Natural killer cell (primary cell): ENCODE results near the gene UBA3. TPM values are rescaled to one million over a fixed set of nuclear protein-coding genes. Genes with fewer than 3 reads are reported as not detected.

ENCODE experiments used
- ATAC-seq, 3 donors: fragments of 150-1000 bp in 2 of 3; fragments of 200-7000 bp in 1 of 3; cut with Tn5 transposase; 1 replicate in 1 of 3; 2 replicates in 2 of 3; pipeline ENCODE4 v1.10.0; 2021; ENCODE audit warnings: mild to moderate bottlenecking in 2 of 3, moderate library complexity in 2 of 3
- DNase-seq, 2 donors: peaks; one replicate each; pipeline versions ENCODE4 v3.0.0 to v3.0.0-alpha.2; 2013 to 2021; ENCODE audit warnings: mixed read lengths in 1 of 2
- H3K27ac ChIP-seq: one replicate; pipeline ENCODE4 v1.5.1; 2013; ENCODE audit warnings: mild to moderate bottlenecking, low read length
- H3K27me3 ChIP-seq: one replicate; pipeline ENCODE4 v1.6.1; 2013; ENCODE audit warnings: low read length; ENCODE audit not compliant: control insufficient read depth, insufficient read depth
- H3K36me3 ChIP-seq: one replicate; pipeline ENCODE4 v1.6.1; 2013; ENCODE audit warnings: low read length; ENCODE audit not compliant: control insufficient read depth, insufficient read depth
- H3K4me1 ChIP-seq: one replicate; pipeline ENCODE4 v1.6.1; 2013; ENCODE audit warnings: low read length; ENCODE audit not compliant: control insufficient read depth, insufficient read depth
- H3K4me3 ChIP-seq: one replicate; pipeline ENCODE4 v1.5.1; 2013; ENCODE audit warnings: low read length
- H3K9me3 ChIP-seq: one replicate; pipeline ENCODE4 v1.6.1; 2013; ENCODE audit warnings: low read length; ENCODE audit not compliant: control insufficient read depth, insufficient read depth
- H3K27ac Mint-ChIP-seq, 2 donors: one replicate each; pipeline ENCODE4 v1.8.0; 2022; ENCODE audit warnings: mild to moderate bottlenecking in 2 of 2, mixed read lengths in 2 of 2, moderate library complexity in 1 of 2
- H3K27me3 Mint-ChIP-seq, 2 donors: one replicate each; pipeline ENCODE4 v1.8.0; 2022; ENCODE audit warnings: low read depth in 2 of 2, mixed read lengths in 2 of 2
- H3K36me3 Mint-ChIP-seq: one replicate; pipeline ENCODE4 v1.8.0; 2022; ENCODE audit warnings: mixed read lengths
- H3K4me1 Mint-ChIP-seq, 2 donors: one replicate each; pipeline ENCODE4 v1.8.0; 2022; ENCODE audit warnings: mixed read lengths in 2 of 2
- H3K4me3 Mint-ChIP-seq: one replicate; pipeline ENCODE4 v1.8.0; 2022; ENCODE audit warnings: mild to moderate bottlenecking, moderate library complexity, mixed read lengths
- H3K9me3 Mint-ChIP-seq, 2 donors: one replicate each; pipeline ENCODE4 v1.8.0; 2022; ENCODE audit warnings: mixed read lengths in 2 of 2
- CTCF ChIP-seq: fragments of 200-600 bp; IDR thresholded peaks from one replicate; pipeline ENCODE4 v1.8.0; 2022; ENCODE audit warnings: antibody characterized with exemption
- WGBS: methylation state at CpG from one replicate; pipeline ENCODE4 v1.1.7; 2013; ENCODE audit warnings: missing lambda C conversion rate; ENCODE audit not compliant: insufficient coverage; 5-methylcytosine and 5-hydroxymethylcytosine counted together
- intact Hi-C: fragments of 100-400 bp; cut with micrococcal nuclease; formaldehyde crosslinking; loops from one replicate; pipeline ENCODE4 v1.14.2; 2022
- total RNA-seq, 4 donors: library from RNA; stranded (reverse); fragments of 120-200 nt in 1 of 4; gene quantifications; one replicate each; pipeline versions ENCODE4 v1.2.3 to v1.2.4, GENCODE V29; 2013 to 2022

The UBA3 gene
- total RNA-seq, 3 donors from 2014 or later (not counting 1 experiment from before 2014, with no cell fraction given), result 72.0 to 87.7 (median 72.8) TPM

- H3K27me3 ChIP-seq, result no peaks in the 10 kb centered on the region
- H3K27ac ChIP-seq, result no peak overlapping the region
- H3K4me1 ChIP-seq, result no peaks in the 10 kb centered on the region
- no peak for TF ChIP-seq CTCF
- intact Hi-C loops, result no loop called here
- ATAC-seq, result no peak
- peaks cover 0 to 1% of the 10 kb centered on the region in 2 donors for H3K4me1 Mint-ChIP-seq
- no peaks in the 10 kb centered on the region for H3K36me3 Mint-ChIP-seq
- no peak overlapping the region for H3K4me3 Mint-ChIP-seq
- no peaks in the 10 kb centered on the region for H3K9me3 ChIP-seq
- 97% methylated on average over 3 of the region's 3 CpGs for WGBS
- DNase-seq, result no peak
- no peak overlapping the region for H3K27ac Mint-ChIP-seq
- no peak overlapping the region for H3K4me3 ChIP-seq
- H3K9me3 Mint-ChIP-seq, result no peaks in the 10 kb centered on the region
- H3K36me3 ChIP-seq, result no peaks in the 10 kb centered on the region
- H3K27me3 Mint-ChIP-seq, result peaks cover 9 to 14% of the 10 kb centered on the region in 2 donors
These were observed 46.1 kb upstream of the UBA3 start for GRCh38 chr3:69126216-69126615.

GRCh38 chr3:69122403-69122802, 42.2 kb upstream of the UBA3 start, which contains the start of gene LMOD3:
Gene LMOD3 (minus strand): TSS chr3:69122595. CDS start chr3:69122386, 209 bp downstream.
- no peak within 1 kb of the TSS for H3K4me3 Mint-ChIP-seq
- peaks cover 5 to 14% of the 10 kb centered on the region in 2 donors for H3K27me3 Mint-ChIP-seq
- WGBS, result 98% methylated on average over 3 of the region's 3 CpGs

GRCh38 chr3:69121950-69122349, 41.8 kb upstream of the UBA3 start:
- Histone ChIP-seq H3K4me1 (no peaks in the 10 kb centered on the region), H3K36me3 (no peaks in the 10 kb centered on the region), H3K27ac (no peak overlapping the region), H3K27me3 (no peaks in the 10 kb centered on the region), H3K9me3 (no peaks in the 10 kb centered on the region), H3K4me3 (no peak overlapping the region)
- H3K9me3 Mint-ChIP-seq, result no peaks in the 10 kb centered on the region
- TF ChIP-seq CTCF, result no peak
- no peak for ATAC-seq
- peaks cover 0 to 5% of the 10 kb centered on the region in 2 donors for H3K4me1 Mint-ChIP-seq
- no peak overlapping the region for H3K4me3 Mint-ChIP-seq
- H3K36me3 Mint-ChIP-seq, result no peaks in the 10 kb centered on the region
- H3K27ac Mint-ChIP-seq, result no peak overlapping the region
- DNase-seq, result no peak
- intact Hi-C loops, result loop anchor here (1.0 kb wide), 2 partner anchors 184 to 303 kb away; no protein-coding TSS in a partner anchor
- 69% methylated on average over 7 of the region's 8 CpGs for WGBS
- peaks cover 3 to 13% of the 10 kb centered on the region in 2 donors for H3K27me3 Mint-ChIP-seq

More at GRCh38 chr3:69122403-69122802, 42.2 kb upstream of the UBA3 start, which contains the start of gene LMOD3:
- Histone ChIP-seq H3K36me3 (no peaks in the 10 kb centered on the region), H3K4me1 (no peaks in the 10 kb centered on the region), H3K4me3 (no peak within 1 kb of the TSS), H3K27me3 (no peaks in the 10 kb centered on the region), H3K27ac (no peak within 1 kb of the TSS), H3K9me3 (no peaks in the 10 kb centered on the region)
- Mint-ChIP-seq H3K9me3 (no peaks in the 10 kb centered on the region), H3K36me3 (no peaks in the 10 kb centered on the region), H3K4me1 (peaks cover 0 to 5% of the 10 kb centered on the region in 2 donors), H3K27ac (no peak within 1 kb of the TSS)
- ATAC-seq (no peak), DNase-seq (no peak)
- intact Hi-C loops, result no loop called here
- TF ChIP-seq CTCF, result no peak

GRCh38 chr3:69121513-69121912, 41.3 kb upstream of the UBA3 start:
- Mint-ChIP-seq H3K27me3 (peaks cover 0 to 9% of the 10 kb centered on the region in 2 donors), H3K9me3 (no peaks in the 10 kb centered on the region), H3K4me1 (peaks cover 0 to 5% of the 10 kb centered on the region in 2 donors), H3K36me3 (no peaks in the 10 kb centered on the region), H3K27ac (no peak overlapping the region), H3K4me3 (no peak overlapping the region)
- H3K9me3 ChIP-seq, result no peaks in the 10 kb centered on the region
- H3K4me1 ChIP-seq, result no peaks in the 10 kb centered on the region
- H3K36me3 ChIP-seq, result no peaks in the 10 kb centered on the region
- TF ChIP-seq CTCF, result no peak
- no peaks in the 10 kb centered on the region for H3K27me3 ChIP-seq
- intact Hi-C loops, result loop anchor here (1.0 kb wide), 2 partner anchors 185 to 304 kb away; no protein-coding TSS in a partner anchor
- H3K27ac ChIP-seq, result no peak overlapping the region
- no peak overlapping the region for H3K4me3 ChIP-seq
- DNase-seq (no peak), ATAC-seq (no peak)
- 91% methylated on average over 4 of the region's 6 CpGs for WGBS
